Right ventricle myocardium inferior (tissue), 1 donor: ENCODE measurements around the gene WRNIP1. TPM values are rescaled to one million over a fixed set of nuclear protein-coding genes. Genes with fewer than 3 reads are reported as not detected.
A peak's percentile ranks its signal among the peaks of the same experiment; 100 is the strongest.

Source experiments
- ATAC-seq: fragments of 200-7000 bp; cut with Tn5 transposase; one replicate; pipeline ENCODE4 v1.9.1; 2020; ENCODE audit warnings: mild to moderate bottlenecking, moderate library complexity
- DNase-seq: peaks from one replicate; pipeline ENCODE4 v3.0.0; 2021; ENCODE audit errors: missing footprints
- intact Hi-C: fragments of 100-400 bp; cut with DNase I; formaldehyde crosslinking; loops from one replicate; pipeline ENCODE4 v1.11.0; 2022
- total RNA-seq: library from RNA; stranded (reverse); fragmentation: NEBNext Ultra II Directional; extraction: Animal tissue kit (Norgen Biotek cat#: 25700); gene quantifications from one replicate; pipeline ENCODE4 v1.2.1, GENCODE V29; 2021
- donor health status: DM: no; HTN: yes; CAD: no; lungs with severe emphysema.

Gene WRNIP1
- total RNA-seq, 1 donor from 2014 or later = 40.8 TPM

DNA sequence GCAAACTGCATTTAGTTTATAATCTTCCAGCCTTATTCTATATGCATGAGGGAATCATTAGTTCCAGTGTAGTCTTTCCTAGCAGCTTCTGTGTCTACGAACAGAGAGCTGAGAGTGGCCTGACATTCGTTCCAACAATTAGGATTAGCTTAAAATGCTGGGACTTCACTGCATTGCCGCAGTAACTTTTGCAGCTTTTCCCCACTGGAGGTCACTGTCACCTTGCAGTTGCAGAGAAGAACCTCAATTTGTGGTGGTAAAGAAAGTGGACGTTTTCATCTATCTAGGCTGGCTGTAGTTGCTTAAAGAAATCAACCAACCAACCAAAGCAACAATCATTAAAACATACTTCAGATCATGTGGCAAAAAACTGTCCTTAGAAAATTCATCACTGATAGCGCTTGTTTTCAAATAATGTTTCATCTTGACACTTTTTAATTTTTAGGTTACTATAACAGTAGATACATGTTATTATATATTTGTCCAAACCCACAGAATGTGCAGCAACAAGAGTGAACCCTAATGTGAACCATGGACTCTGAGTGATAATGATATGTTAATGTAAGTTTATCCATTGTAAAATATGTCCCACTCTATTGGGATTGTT is 26.7 kb upstream of the WRNIP1 start:
- intact Hi-C loops = no loop called here
- ATAC-seq (no peak), DNase-seq (no peak)

DNA sequence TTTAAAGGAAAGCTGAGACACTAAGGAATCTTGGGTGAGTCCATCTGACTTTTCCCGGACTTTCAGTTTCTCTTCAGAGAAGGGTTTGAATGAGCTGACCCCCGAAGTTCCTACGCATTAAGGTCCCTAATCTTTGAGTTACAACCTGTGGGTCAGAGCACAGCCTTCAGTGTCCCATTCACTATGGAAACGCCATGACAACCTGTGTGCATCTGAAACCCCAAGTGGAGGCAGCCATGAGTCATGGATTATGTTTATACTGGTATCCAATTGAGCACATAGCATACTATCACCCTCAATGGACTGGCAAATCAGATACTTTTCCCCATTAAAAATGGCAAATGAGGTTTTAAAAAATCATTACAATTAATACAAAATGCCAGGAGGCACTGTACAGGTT is 25.9 kb upstream of the WRNIP1 start:
- ATAC-seq (no peak), DNase-seq (no peak)
- intact Hi-C loops = no loop called here

GRCh38 chr6:2740581-2740980 is 24.6 kb upstream of the WRNIP1 start:
- DNase-seq (no peak), ATAC-seq (no peak)
- intact Hi-C loops = loop anchor here (10.0 kb wide), 1 partner anchor 1146 kb away; no protein-coding TSS in a partner anchor

GRCh38 chr6:2741756-2742155 is 23.4 kb upstream of the WRNIP1 start:
- DNase-seq = no peak
- ATAC-seq = no peak
- intact Hi-C loops = loop anchor here (10.0 kb wide), 1 partner anchor 1147 kb away; no protein-coding TSS in a partner anchor

DNA sequence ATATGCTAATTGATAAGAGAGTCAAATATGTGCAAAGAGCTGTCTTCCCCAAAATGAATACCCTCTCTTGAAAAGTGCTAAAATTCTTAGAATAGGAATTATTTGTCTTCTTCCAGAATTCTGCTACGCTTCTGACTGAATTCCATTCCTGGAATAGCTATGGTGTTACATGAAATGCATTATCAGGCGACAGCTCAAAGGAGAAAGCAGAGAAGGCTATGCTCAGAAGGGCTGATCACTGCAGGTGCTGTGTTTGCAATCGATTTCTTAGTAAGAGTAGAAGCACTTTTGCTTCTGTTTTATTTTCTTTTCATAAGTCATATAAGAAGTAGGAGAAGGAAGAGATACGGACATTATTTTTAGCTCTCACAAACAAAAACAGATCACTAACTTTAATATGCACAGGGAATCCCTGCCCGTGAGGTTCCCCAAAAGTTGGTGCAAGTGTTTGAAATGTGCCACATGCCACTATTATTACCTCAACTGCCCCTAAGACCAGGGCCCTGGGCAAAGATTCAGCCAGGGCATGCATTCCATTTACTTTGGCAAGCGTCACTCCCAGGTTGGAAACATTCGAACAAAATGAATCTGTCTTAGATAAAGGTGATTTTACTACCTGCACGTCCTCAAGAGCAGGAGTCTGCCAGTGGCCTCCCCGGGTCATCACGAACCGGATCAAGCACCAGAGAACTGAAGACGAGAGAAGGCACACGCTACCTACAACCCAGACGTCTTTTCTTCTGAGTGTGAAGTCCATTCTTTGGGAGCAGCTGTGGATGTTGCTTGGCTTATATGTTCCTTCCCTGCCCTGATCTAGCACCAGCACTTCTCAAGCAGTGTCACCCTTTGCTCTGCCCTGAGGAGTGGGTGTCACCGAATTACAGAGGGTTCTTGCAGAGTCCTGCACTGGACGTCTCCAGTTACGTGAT is 21.6 kb upstream of the WRNIP1 start:
- DNase-seq (peak; percentile 42), ATAC-seq (peak; percentile 53)
- intact Hi-C loops = loop anchor here (10.0 kb wide), 1 partner anchor 1149 kb away; no protein-coding TSS in a partner anchor

- intact Hi-C loops = loop anchor here (10.0 kb wide), 1 partner anchor 1149 kb away; no protein-coding TSS in a partner anchor
Observed at GRCh38 chr6:2744209-2744771, 20.9 kb upstream of the WRNIP1 start.

DNA sequence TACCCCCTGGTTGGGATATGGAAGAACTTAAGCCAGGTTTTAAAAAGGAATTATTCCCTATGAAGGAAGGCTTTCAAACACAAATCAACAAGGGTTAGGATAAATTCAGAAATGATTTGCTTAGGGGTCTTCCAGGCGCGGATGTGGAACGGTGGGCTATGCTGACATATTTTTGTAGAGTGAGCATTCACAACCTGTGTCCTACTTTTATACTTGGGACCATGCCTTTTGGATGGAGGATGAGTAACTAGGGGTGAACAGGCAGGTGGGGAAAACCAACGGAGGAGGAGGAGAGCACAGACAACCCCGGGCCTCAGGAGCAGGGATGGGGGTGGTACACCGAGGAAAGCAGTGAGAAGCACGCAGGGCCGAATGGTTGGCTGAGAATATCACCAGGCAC is 20.4 kb upstream of the WRNIP1 start:
- DNase-seq (peak; percentile 52), ATAC-seq (no peak)
- intact Hi-C loops = loop anchor here (10.0 kb wide), 1 partner anchor 1150 kb away; no protein-coding TSS in a partner anchor

More at GRCh38 chr6:2744209-2744771, 20.9 kb upstream of the WRNIP1 start:
- ATAC-seq = peak; percentile 83
- peak; percentile 78 for DNase-seq

- intact Hi-C loops = loop anchor here (10.0 kb wide), 1 partner anchor 1150 kb away; no protein-coding TSS in a partner anchor
- no peak for ATAC-seq
Observed at GRCh38 chr6:2745246-2745645, 19.9 kb upstream of the WRNIP1 start.

DNA sequence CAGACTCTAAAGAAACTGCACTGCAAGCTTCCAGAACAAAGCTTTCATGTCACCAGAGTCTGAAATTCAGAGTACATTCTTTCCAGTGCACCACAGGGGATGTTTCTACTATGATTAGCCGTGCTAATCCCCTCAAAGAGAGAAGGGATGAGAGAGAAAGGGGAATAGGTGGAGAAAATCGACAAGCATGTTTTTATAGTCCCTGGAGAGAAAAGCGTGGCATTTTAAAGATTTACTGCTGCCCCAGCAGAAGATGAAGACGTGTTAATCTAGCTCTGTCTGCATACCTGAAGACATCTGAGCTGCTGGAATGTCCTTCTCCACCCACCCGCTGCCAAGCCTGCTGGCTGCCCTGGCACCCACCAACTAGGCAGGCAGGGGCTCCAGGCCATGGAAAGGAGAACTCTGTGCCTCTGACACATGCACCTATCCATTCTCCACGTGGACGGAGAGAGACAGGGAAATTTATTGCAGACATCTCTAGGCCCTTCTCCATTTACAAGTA is 18.6 kb upstream of the WRNIP1 start:
- ATAC-seq (no peak), DNase-seq (peak; percentile 50)
- intact Hi-C loops = loop anchor here (10.0 kb wide), 1 partner anchor 1152 kb away; no protein-coding TSS in a partner anchor

More at GRCh38 chr6:2745246-2745645, 19.9 kb upstream of the WRNIP1 start:
- DNase-seq = no peak

DNA sequence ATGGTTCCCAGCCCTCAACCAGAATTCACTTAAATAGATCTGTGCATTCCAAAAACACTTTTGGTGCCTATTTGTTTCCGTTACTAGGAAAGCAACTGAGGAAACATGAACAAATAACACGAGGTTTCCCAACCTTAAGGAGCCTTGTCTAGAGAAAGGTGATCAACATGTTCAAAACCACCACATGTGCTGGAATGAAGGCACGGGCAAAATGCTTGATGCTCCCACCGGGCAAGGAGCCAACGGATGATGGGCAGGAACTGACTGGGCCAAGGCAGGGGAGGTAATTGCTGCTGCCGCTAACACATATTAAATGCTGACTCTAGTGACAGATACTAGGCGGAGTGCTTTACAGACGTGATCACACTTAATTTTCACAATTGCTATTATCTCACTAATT is 17.0 kb upstream of the WRNIP1 start:
- ATAC-seq = no peak
- DNase-seq = no peak
- intact Hi-C loops = loop anchor here (10.0 kb wide), 1 partner anchor 1153 kb away; no protein-coding TSS in a partner anchor

- DNase-seq (peak; percentile 71), ATAC-seq (peak; percentile 42)
- intact Hi-C loops = loop anchor here (10.0 kb wide), 1 partner anchor 1155 kb away; no protein-coding TSS in a partner anchor
Observed at GRCh38 chr6:2749969-2750600, 15.1 kb upstream of the WRNIP1 start.

- DNase-seq = no peak
- no peak for ATAC-seq
- intact Hi-C loops = no loop called here
Observed at GRCh38 chr6:2750832-2751231, 14.4 kb upstream of the WRNIP1 start, which contains the start of gene MYLK4. MYLK4 (minus strand) TSS chr6:2750922; CDS start chr6:2749294, 1,628 bp downstream.

DNA sequence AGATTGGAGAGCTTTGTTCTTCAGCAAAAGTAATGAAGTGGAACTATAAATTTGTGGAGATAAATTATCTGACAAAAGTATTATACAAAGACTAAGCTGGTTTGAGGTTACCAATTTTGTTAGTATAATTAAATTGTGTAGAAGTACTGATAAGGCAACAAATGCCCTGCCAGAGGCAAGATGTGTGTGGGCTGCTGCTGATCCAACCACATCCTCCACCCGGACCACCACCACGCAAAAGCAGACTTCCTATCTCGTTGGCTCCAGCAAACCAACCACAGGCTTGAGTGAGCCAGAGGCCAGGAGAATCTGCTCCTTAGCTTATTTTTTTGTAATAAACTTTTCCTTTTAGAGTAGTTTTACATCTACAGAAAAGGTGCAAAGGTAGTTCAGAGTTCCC is 13.3 kb upstream of the WRNIP1 start:
- ATAC-seq (no peak), DNase-seq (no peak)
- intact Hi-C loops = no loop called here

DNA sequence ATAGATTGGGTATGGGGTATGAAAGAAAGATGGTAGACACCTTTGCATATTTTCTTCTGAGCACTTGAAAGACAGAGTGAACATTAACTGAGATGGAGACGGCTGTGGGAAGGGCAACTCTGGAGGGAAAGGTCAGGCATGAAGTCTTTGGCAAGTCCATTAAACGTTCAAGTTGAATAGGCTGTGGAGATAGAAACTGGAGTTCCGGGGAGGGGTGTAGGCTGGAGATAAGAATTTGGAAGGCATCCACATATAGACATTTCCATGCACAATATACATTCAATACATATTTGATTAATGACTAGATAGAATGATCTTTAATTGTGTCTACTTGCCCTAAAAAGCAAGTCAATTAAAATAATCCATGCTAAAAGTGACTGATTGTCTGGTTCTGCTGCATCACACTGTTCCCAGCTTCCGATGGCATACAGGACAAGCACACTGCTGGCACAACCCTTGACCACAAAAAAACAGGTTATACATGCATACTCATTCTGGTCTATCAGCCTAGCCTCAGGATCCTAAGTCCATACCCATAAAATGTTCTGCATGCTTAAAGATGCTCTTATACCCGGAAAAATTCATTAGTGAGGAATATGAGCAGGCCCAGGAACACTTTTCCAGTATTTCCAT is 12.6 kb upstream of the WRNIP1 start:
- intact Hi-C loops = no loop called here
- ATAC-seq = no peak

GRCh38 chr6:2753110-2753489 is 12.1 kb upstream of the WRNIP1 start:
- no peak for ATAC-seq
- intact Hi-C loops = no loop called here
- no peak for DNase-seq

More for the DNA sequence above, 12.6 kb upstream of the WRNIP1 start:
- DNase-seq = no peak

DNA sequence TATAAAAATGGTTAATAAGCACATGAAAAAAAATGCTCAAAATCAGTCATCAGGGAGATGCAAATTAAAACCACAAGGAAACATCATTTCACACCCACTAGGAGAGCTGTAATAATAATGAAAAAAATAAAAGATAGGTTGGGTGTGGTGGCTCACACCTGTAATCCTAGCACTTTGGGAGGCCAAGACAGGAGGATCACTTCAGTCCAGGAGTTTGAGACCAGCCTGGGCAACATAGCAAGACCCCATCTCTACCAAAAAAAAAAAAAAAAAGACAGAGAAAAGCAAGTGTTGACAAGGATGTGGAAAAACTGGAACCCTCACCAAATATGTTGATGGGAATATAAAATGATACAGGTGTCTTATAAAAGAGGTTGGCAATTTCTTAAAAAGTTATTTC is 11.4 kb upstream of the WRNIP1 start:
- DNase-seq (no peak), ATAC-seq (no peak)
- intact Hi-C loops = no loop called here

GRCh38 chr6:2754393-2754792 is 10.8 kb upstream of the WRNIP1 start:
- ATAC-seq (no peak), DNase-seq (no peak)
- intact Hi-C loops = no loop called here

DNA sequence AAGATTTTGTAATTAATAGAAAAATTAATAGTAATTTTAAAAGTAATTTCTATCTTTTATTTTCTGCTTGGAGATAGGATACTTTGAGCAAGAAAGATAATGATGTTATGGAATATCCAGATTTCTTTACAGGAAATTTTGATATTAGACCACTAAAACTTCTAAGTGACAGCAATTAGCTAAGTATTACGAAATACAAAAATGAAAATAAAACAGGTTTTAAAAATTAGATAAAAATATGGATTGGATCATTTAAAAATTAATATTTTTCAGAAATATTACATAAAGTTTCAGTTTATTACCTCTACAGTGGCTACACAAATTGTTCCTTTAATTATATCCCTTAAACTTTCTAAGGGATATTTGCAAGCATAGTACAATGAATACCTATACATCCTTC is 10.3 kb upstream of the WRNIP1 start:
- ATAC-seq (no peak), DNase-seq (no peak)
- intact Hi-C loops = no loop called here
